Central memory CD8-positive, alpha-beta T cell (primary cell): Measurements from ENCODE around the gene TEFM.
"Not testable (repeated sequence)": the region's sequence is repeated elsewhere in the genome, so short reads cannot be mapped to it uniquely, and the experiment has no call there.

Experiments used
- ATAC-seq: fragments of 150-1000 bp; cut with Tn5 transposase; replicated peaks from 2 replicates; pipeline ENCODE4 v1.10.0; 2022; ENCODE audit warnings: mild to moderate bottlenecking, moderate FRiP score, moderate number of reproducible peaks; ENCODE audit not compliant: poor library complexity, severe bottlenecking; ENCODE audit errors: extremely low read depth
- DNase-seq, 2 donors: peaks; one replicate each; pipeline ENCODE4 v3.0.0; 2021; ENCODE audit warnings: low spot score in 2 of 2
- H3K27ac Mint-ChIP-seq: one replicate; pipeline ENCODE4 v1.8.0; 2022; ENCODE audit warnings: low read depth, mild to moderate bottlenecking, moderate library complexity, mixed read lengths
- H3K27me3 Mint-ChIP-seq: one replicate; pipeline ENCODE4 v1.8.0; 2022; ENCODE audit warnings: mixed read lengths
- H3K36me3 Mint-ChIP-seq: one replicate; pipeline ENCODE4 v1.8.0; 2022; ENCODE audit warnings: mild to moderate bottlenecking, moderate library complexity, mixed read lengths; ENCODE audit not compliant: insufficient read depth
- H3K4me1 Mint-ChIP-seq: one replicate; pipeline ENCODE4 v1.8.0; 2022; ENCODE audit warnings: mixed read lengths
- H3K4me3 Mint-ChIP-seq: one replicate; pipeline ENCODE4 v1.8.0; 2022; ENCODE audit warnings: mild to moderate bottlenecking, moderate library complexity, mixed read lengths
- H3K9me3 Mint-ChIP-seq: one replicate; pipeline ENCODE4 v1.8.0; 2022; ENCODE audit warnings: mixed read lengths

TEFM gene

DNA sequence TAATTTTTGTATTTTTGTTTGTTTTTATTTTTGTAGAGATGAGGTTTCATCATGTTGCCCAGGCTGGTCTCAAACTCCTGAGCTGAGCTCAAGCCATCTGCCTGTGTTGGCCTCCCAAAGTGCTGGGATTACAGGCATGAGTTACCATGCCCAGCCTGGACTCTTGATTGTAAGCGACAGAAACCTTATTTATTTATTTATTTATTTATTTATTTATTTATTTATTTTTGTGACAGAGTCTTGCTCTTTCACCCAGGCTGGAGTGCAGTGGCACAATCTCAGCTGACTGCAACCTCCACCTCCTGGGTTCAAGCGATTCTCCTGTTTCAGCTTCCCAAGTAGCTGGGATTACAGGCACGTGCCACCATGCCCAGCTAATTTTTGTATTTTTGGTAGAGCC is 23.8 kb upstream of the TEFM start:
- H3K4me3 Mint-ChIP-seq, H3K9me3 Mint-ChIP-seq, H3K27ac Mint-ChIP-seq, DNase-seq, H3K4me1 Mint-ChIP-seq, H3K36me3 Mint-ChIP-seq, ATAC-seq: not testable (repeated sequence)
- peaks cover 29% of the 10 kb centered on the region for H3K27me3 Mint-ChIP-seq

DNA sequence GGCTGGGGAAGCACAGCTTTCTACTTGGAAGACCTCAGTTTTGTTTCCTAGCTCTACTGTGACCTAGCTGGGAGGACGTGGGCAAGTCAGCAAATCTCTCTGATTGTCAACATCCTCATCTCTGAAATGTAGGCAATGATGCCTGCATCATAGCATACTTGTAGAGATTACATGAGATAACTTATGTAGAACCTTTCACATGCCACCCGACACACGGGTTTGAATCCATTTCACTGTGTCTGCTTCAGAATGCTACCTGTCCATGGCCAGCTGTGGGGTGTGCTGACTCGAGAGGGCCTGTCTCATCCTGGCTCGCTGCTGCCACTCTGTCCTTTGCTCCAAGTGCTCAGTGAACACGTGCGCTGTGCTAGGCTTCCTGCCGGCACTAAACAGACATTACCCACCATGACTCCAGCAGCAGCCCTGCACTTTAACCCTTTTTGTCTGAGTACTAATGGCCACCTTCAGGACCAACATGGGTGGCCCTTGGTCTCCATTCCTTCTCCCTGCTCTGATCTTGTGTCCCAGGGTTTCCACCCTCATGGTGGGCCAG is 23.1 kb upstream of the TEFM start:
- ATAC-seq, result no peak
- no peak for DNase-seq
- no peaks in the 10 kb centered on the region for H3K4me1 Mint-ChIP-seq
- H3K9me3 Mint-ChIP-seq, result no peaks in the 10 kb centered on the region
- peaks cover 3% of the 10 kb centered on the region for H3K36me3 Mint-ChIP-seq
- H3K27ac Mint-ChIP-seq, result no peak overlapping the region
- no peak overlapping the region for H3K4me3 Mint-ChIP-seq
- peaks cover 34% of the 10 kb centered on the region for H3K27me3 Mint-ChIP-seq

DNA sequence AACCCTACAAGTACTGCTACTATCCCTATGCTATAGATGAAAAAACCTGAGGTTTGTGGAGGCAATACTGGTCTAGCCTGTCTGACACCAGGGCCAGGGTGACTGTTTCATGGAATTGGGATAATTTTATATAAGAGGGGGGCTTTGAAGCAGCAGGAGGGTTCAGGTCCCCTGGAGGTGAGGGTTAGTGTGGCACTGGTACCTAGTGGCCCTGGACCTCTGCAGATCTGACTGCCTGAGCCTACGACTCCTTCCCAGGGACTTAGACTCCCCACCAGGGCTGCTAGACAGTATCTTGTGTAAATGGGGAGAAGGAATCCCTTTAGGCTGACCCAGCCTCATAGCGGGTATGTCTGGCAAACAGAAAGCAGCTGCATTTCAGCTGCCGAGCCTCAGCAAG is 22.5 kb upstream of the TEFM start:
- Mint-ChIP-seq H3K9me3 (no peaks in the 10 kb centered on the region), H3K27me3 (peaks cover 40% of the 10 kb centered on the region), H3K27ac (no peak overlapping the region), H3K36me3 (peaks cover 5% of the 10 kb centered on the region), H3K4me1 (no peaks in the 10 kb centered on the region), H3K4me3 (no peak overlapping the region)
- DNase-seq (no peak), ATAC-seq (no peak)

DNA sequence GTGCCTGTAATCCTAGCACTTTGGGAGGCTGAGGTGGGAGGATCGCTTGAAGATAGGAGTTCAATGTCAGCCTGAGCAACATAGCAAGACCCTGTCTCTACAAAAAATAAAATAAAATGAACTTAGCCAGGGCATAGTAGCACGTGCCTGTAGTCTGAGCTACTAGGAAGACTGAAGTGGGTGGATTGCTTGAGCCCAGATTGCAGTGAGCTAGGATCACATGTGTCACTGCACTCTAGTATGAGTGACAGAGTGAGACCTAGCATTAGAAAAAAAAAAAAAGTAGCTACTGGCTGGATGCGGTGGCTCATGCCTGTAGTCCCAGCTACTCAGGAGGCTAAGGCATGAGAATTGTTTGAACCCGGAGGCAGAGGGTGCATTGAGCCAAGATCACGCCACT is 21.7 kb upstream of the TEFM start:
- DNase-seq (no peak), ATAC-seq (no peak)
- peaks cover 47% of the 10 kb centered on the region for H3K27me3 Mint-ChIP-seq
- H3K27ac Mint-ChIP-seq, result no peak overlapping the region
- H3K4me1 Mint-ChIP-seq, result peaks cover 3% of the 10 kb centered on the region
- H3K36me3 Mint-ChIP-seq, result peaks cover 5% of the 10 kb centered on the region
- H3K9me3 Mint-ChIP-seq, result no peaks in the 10 kb centered on the region
- H3K4me3 Mint-ChIP-seq, result no peak overlapping the region

DNA sequence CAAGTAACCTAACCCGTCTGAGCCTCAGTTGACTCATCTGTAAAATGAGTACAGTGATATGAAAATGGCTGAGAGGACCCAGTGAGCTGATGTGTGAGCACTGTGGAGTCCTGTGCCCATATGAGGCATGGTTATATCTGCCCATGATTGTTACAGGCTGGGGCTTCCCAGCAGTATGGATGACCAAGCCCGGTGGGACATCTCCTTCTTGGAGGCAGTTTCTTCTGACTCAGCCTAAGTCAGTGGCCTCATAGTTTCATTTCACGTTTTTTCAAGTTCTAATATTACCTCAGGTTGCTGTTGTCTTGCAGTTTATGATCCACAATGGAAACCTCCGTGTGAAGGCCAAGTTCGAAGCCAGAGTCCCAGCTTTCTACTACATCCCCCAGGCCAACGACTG is 20.5 kb upstream of the TEFM start:
- H3K36me3 Mint-ChIP-seq, result peaks cover 5% of the 10 kb centered on the region
- H3K9me3 Mint-ChIP-seq, result no peaks in the 10 kb centered on the region
- no peak overlapping the region for H3K4me3 Mint-ChIP-seq
- no peak overlapping the region for H3K27ac Mint-ChIP-seq
- peaks cover 8% of the 10 kb centered on the region for H3K4me1 Mint-ChIP-seq
- H3K27me3 Mint-ChIP-seq, result peaks cover 59% of the 10 kb centered on the region
- DNase-seq (no peak), ATAC-seq (no peak)

DNA sequence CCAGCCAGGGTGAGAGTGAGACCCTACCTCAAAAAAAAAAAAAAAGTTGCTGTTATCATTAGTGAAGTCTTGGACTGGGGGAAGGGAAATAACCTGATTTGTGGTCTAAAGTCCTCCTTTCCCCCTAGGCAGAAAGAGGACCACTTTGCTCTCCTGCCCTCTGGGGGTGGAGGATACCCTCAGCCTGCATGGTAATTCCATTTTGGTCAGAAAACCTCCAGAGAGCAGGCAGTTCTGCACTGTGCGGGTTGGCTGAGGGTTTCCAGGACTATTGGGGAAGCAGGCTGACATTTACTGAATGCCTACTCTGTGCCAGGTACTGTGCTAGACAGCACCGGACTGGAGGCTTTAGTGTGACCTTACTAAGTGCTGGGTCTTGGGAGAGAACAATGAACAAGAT is 18.3 kb upstream of the TEFM start:
- H3K27me3 Mint-ChIP-seq, result peaks cover 75% of the 10 kb centered on the region

DNA sequence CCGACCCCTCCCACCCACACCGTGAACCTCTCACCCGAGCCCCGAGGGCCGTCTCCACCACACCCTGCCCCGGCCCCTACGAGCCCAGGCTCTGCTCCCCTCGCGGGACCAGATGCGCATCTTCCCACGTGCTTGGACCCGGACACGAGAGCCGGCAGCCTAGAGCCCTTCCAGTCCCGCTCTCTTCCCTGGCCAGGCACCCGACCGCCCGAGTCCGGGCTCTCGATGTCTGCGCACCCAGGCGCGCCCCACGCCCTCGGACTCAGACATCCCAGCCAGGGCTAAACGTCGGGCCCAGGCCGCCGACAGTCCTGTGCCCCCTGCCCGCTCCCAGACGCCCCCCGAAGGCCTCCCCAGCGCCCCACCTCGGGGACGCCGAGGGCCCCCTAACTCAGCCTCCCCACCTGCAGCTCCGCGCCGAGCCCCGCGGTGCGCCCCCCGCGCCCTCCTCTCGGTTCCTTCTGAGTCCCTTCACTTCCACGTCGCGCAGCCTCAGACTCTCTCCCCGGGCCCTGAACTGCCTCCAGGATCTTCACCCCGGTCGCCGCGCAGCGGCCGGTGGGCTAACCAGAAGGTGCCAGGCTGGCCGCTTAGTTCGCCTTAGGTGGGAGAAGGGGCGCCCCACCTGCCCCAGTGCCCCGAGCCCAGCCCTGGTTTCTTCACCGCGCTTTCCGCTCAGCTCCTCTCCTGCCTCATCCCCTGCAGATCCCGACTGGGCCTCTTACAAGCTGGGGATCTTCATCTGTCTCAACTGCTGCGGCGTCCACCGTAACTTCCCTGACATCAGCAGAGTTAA is 16.4 kb upstream of the TEFM start:
- DNase-seq, result no peak
- Mint-ChIP-seq H3K9me3 (no peaks in the 10 kb centered on the region), H3K27ac (no peak overlapping the region), H3K36me3 (peaks cover 5% of the 10 kb centered on the region), H3K27me3 (peaks cover 72% of the 10 kb centered on the region), H3K4me1 (peaks cover 17% of the 10 kb centered on the region), H3K4me3 (peak overlapping the region; percentile 70)
- ATAC-seq, result no peak

More for the DNA sequence above, 18.3 kb upstream of the TEFM start:
- peaks cover 5% of the 10 kb centered on the region for H3K36me3 Mint-ChIP-seq
- H3K9me3 Mint-ChIP-seq, result no peaks in the 10 kb centered on the region
- H3K4me3 Mint-ChIP-seq, result no peak overlapping the region
- H3K27ac Mint-ChIP-seq, result no peak overlapping the region
- ATAC-seq, result no peak
- DNase-seq, result no peak
- peaks cover 17% of the 10 kb centered on the region for H3K4me1 Mint-ChIP-seq

DNA sequence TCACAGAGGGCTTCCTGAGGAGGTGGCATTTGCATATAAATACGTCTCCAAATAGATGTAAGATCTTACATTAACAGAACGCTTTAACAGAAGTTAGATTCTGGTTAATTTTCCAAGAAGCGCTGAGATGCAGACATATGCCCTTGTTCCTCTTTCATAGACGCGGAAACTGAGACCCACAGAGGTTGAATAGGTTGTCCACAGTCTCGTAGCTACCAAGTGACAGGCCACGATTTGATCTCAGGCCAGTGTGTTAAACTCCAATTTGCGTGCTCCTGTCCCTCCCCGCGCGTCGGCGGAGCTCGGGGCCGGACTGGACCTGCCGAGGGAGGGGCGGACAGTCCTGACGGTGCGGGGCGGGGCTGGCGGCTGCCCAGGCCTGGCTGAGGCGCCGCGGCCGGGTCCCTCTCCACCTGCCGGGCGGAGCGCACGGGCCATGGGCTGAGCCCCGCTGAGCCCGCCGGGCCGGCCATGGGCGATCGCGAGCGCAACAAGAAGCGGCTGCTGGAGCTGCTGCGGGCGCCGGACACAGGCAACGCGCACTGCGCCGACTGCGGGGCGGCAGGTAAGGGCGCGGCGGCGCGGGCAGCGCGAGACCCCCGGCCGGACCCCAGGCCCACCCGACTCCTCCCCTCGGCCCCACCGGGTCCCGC is 15.6 kb upstream of the TEFM start, which contains the start of gene ADAP2:
ADAP2 (plus strand) TSS at position 402 of the 653 bp plus-strand sequence; CDS start at position 472, 70 bp downstream.
- H3K4me3 Mint-ChIP-seq, result peak within 1 kb of the TSS; percentile 70
- DNase-seq, result no peak
- no peak within 1 kb of the TSS for H3K27ac Mint-ChIP-seq
- ATAC-seq, result no peak
- H3K4me1 Mint-ChIP-seq, result peaks cover 17% of the 10 kb centered on the region
- peaks cover 65% of the 10 kb centered on the region for H3K27me3 Mint-ChIP-seq
- no peaks in the 10 kb centered on the region for H3K9me3 Mint-ChIP-seq
- peaks cover 5% of the 10 kb centered on the region for H3K36me3 Mint-ChIP-seq

DNA sequence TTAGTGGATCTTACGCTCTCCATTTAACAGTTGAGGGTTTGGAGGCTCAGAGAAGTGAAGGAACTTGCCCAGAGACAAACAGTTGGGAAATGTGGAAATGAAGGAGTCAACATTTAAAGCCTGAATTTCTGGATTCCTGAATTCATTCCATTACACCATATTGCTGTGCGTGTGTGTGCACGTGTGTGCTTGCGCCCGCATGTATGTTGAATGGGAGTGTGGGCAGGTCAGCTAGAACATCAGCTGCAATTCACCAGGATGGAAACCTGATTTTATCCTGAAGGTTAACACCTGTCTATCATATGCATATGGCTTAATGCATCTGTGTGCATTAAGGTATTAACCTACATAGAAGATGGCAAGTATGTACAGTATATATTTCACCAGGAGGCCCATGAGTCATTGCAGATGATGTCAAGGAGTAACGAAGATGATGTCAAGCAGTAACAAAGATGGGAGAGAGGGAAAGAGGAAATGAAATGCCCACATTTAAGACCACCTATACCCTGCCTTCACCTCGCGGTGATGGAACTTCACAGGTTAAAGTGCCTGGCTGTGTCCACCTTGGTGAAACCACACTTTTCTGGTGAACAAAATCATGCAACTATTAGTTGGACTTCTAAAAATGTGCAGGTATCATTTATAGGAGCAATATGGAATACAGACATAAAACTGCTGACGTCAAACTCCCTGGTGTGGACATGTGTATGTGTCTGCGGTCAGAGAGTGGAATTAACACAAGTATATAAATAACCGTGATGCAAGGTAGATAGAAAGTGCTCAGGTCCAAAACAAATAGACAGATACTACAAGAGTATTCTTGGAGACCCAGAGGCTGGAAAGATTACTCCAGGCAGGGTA is 14.9 kb upstream of the TEFM start:
- Mint-ChIP-seq H3K27ac (no peak overlapping the region), H3K27me3 (peaks cover 57% of the 10 kb centered on the region), H3K4me1 (peaks cover 17% of the 10 kb centered on the region), H3K36me3 (peaks cover 5% of the 10 kb centered on the region), H3K4me3 (peak overlapping the region; percentile 58), H3K9me3 (no peaks in the 10 kb centered on the region)
- ATAC-seq, result no peak
- no peak for DNase-seq

DNA sequence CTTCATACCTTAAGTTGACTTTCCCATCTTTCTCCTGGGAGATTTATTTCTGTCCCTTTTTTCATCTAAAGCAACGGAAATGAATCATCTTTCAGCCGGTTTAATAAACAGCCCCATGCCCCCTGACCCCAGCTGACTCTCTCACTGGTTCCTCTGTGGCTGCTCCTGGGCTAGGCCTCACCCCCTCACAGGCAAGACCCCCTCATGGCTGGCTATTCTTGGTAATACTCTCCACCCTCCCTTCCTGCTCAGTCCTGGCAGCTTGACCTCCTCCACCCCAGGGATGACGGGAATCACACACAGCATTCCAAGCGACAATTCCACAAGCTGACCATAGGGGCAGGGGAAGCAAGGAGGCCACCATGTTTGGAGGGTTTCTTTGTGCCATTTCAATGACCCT is 14.2 kb upstream of the TEFM start:
- Mint-ChIP-seq H3K9me3 (no peaks in the 10 kb centered on the region), H3K36me3 (peaks cover 5% of the 10 kb centered on the region), H3K27ac (no peak overlapping the region), H3K4me3 (no peak overlapping the region), H3K27me3 (peaks cover 51% of the 10 kb centered on the region), H3K4me1 (peaks cover 17% of the 10 kb centered on the region)
- DNase-seq, result no peak
- no peak for ATAC-seq

DNA sequence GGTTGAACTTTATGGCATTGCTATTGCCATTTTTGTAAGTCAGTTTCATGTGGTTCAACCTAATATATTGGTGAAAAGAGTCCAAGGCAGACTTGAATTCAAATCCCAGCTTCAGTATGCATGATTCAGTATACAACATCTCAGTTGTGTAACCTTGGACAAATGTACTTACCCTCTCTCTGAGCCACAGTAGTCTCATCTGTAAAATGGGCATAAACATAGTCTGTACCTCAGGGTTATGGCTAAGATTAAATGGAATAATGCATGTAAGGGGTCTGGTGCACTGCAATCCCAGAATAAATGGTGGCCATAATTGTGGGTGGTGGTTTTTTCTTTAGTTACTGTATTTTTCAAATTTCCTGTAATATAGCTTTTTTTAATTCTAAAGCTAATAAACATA is 11.0 kb upstream of the TEFM start:
- H3K4me3 Mint-ChIP-seq, result no peak overlapping the region
- no peak for DNase-seq
- peaks cover 22% of the 10 kb centered on the region for H3K27me3 Mint-ChIP-seq
- no peak overlapping the region for H3K27ac Mint-ChIP-seq
- H3K36me3 Mint-ChIP-seq, result no peaks in the 10 kb centered on the region
- H3K9me3 Mint-ChIP-seq, result no peaks in the 10 kb centered on the region
- no peak for ATAC-seq
- peaks cover 10% of the 10 kb centered on the region for H3K4me1 Mint-ChIP-seq

DNA sequence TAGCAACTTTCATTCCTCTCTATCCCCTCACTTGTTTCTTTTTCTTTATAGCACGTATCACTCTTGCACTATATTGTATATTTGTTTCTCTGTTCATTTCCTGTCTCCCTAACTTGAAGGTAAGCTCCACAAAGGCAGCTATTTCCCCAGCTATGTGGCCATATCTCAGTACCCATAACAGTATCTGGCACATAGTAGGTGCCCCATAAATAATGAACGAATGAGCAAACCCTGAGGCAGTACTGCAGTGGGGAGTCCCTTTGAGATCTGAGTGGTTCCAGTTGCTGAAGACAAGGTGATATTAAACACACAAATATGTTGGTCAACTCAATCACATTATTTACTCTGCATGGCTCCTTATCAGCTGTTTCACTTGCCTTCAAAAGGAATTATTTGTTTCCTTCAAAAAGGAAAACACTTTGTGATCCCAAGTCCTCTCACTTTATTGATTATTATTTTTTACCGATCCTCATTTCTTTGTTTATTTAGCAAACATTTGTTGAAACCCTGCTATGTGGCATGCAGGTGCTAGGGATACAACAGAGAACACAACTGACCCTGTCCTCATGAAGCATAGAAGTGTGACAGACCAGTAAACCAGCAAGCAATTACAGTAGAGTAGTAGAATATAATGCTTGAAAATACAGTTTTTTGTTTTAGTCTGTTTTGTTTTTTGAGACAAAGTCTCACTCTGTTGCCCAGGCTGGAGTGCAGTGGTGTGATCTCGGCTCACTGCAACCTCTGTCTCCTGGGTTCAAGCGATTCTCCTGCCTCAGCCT is 10.0 kb upstream of the TEFM start:
- Mint-ChIP-seq H3K4me3 (no peak overlapping the region), H3K9me3 (no peaks in the 10 kb centered on the region), H3K4me1 (peaks cover 4% of the 10 kb centered on the region), H3K27me3 (peaks cover 11% of the 10 kb centered on the region), H3K36me3 (no peaks in the 10 kb centered on the region), H3K27ac (no peak overlapping the region)
- no peak for ATAC-seq
- DNase-seq, result no peak
